CD4-positive, CD25-positive, alpha-beta regulatory T cell (primary cell): ENCODE results near the gene LARP4B. TPM values are rescaled to one million over a fixed set of nuclear protein-coding genes. Genes with fewer than 3 reads are reported as not detected.

ENCODE experiments used
- ATAC-seq, 2 donors: fragments of 150-1000 bp; cut with Tn5 transposase; one replicate each; pipeline ENCODE4 v1.10.0; 2021; ENCODE audit warnings: low read depth in 2 of 2, moderate number of reproducible peaks in 2 of 2, moderate library complexity in 1 of 2
- DNase-seq, 3 donors: peaks; one replicate each; pipeline versions ENCODE4 v3.0.0 to v3.0.0-alpha.2; 2012 to 2022; ENCODE audit warnings: mixed read lengths in 1 of 3
- H3K27ac ChIP-seq: one replicate; pipeline ENCODE4 v1.7.0; 2013; ENCODE audit warnings: mild to moderate bottlenecking, low read length; ENCODE audit not compliant: insufficient read depth, poor library complexity, severe bottlenecking
- H3K27me3 ChIP-seq: one replicate; pipeline ENCODE4 v1.7.0; 2013; ENCODE audit warnings: low read length; ENCODE audit not compliant: control insufficient read depth, insufficient read depth
- H3K36me3 ChIP-seq: one replicate; pipeline ENCODE4 v1.7.0; 2013; ENCODE audit warnings: mild to moderate bottlenecking, low read length, moderate library complexity; ENCODE audit not compliant: control insufficient read depth, insufficient read depth
- H3K4me1 ChIP-seq: 2 replicates; pipeline ENCODE4 v1.7.0; 2013; ENCODE audit warnings: mild to moderate bottlenecking, low read length; ENCODE audit not compliant: insufficient read depth, control insufficient read depth, poor library complexity, severe bottlenecking
- H3K4me3 ChIP-seq: one replicate; pipeline ENCODE4 v1.7.0; 2013; ENCODE audit warnings: low read depth, mild to moderate bottlenecking, low read length, moderate library complexity
- H3K9me3 ChIP-seq, 2 experiments: 1 replicate in 1 of 2; 2 replicates in 1 of 2; pipeline ENCODE4 v1.7.0; 2013; ENCODE audit warnings: low read length in 2 of 2, mild to moderate bottlenecking in 1 of 2, moderate library complexity in 1 of 2; ENCODE audit not compliant: control insufficient read depth in 2 of 2
- H3K27ac Mint-ChIP-seq, 3 donors: one replicate each; pipeline ENCODE4 v1.8.0; 2020 to 2022; ENCODE audit warnings: mild to moderate bottlenecking in 3 of 3, mixed read lengths in 3 of 3, moderate library complexity in 2 of 3
- H3K27me3 Mint-ChIP-seq: one replicate; pipeline ENCODE4 v1.8.0; 2022; ENCODE audit warnings: mild to moderate bottlenecking, mixed read lengths
- H3K36me3 Mint-ChIP-seq: one replicate; pipeline ENCODE4 v1.8.0; 2020; ENCODE audit warnings: mixed read lengths
- H3K4me1 Mint-ChIP-seq, 4 donors: one replicate each; pipeline ENCODE4 v1.8.0; 2020 to 2022; ENCODE audit warnings: mixed read lengths in 4 of 4, mild to moderate bottlenecking in 1 of 4
- H3K4me3 Mint-ChIP-seq, 4 donors: one replicate each; pipeline ENCODE4 v1.8.0; 2020 to 2022; ENCODE audit warnings: mild to moderate bottlenecking in 4 of 4, mixed read lengths in 4 of 4, moderate library complexity in 3 of 4
- H3K9me3 Mint-ChIP-seq, 7 donors: one replicate each; pipeline ENCODE4 v1.8.0; 2020 to 2022; ENCODE audit warnings: mixed read lengths in 7 of 7, mild to moderate bottlenecking in 3 of 7, moderate library complexity in 2 of 7
- polyA plus RNA-seq, 4 donors: library from polyadenylated mRNA; unstranded; fragments of 300-500 nt; fragmentation: Illumina TruSeq; gene quantifications; one replicate each; pipeline ENCODE4 v1.2.3, GENCODE V29; 2021
- total RNA-seq: library from RNA; stranded (reverse); gene quantifications from one replicate; pipeline ENCODE4 v1.2.3, GENCODE V29; 2022

LARP4B gene
- total and polyA plus RNA-seq, 5 donors from 2014 or later: 20.5 to 82.0 (median 30.3) TPM

GRCh38 chr10:869171-869570 is 62.3 kb downstream of the LARP4B start:
- H3K4me3 Mint-ChIP-seq: no peak overlapping the region
- H3K27ac ChIP-seq: no peak overlapping the region
- H3K9me3 Mint-ChIP-seq: no peaks in the 10 kb centered on the region
- no peak overlapping the region for H3K4me3 ChIP-seq
- peaks cover 35% of the 10 kb centered on the region for H3K36me3 ChIP-seq
- H3K4me1 Mint-ChIP-seq: peaks cover 10 to 35% (median 28%) of the 10 kb centered on the region in 4 donors
- ATAC-seq (no peak), DNase-seq (no peak)
- no peaks in the 10 kb centered on the region for H3K4me1 ChIP-seq
- peaks cover 44% of the 10 kb centered on the region for H3K36me3 Mint-ChIP-seq
- H3K27ac Mint-ChIP-seq: peak overlapping the region; percentile 10 to 66 (median 11)
- no peaks in the 10 kb centered on the region for H3K27me3 Mint-ChIP-seq
- no peaks in the 10 kb centered on the region for H3K27me3 ChIP-seq
- H3K9me3 ChIP-seq: no peaks in the 10 kb centered on the region

- peaks cover 45% of the 10 kb centered on the region for H3K36me3 Mint-ChIP-seq
- Histone ChIP-seq H3K4me3 (no peak overlapping the region), H3K27me3 (no peaks in the 10 kb centered on the region), H3K4me1 (no peaks in the 10 kb centered on the region), H3K9me3 (no peaks in the 10 kb centered on the region), H3K36me3 (peaks cover 41% of the 10 kb centered on the region), H3K27ac (no peak overlapping the region)
- DNase-seq (no peak), ATAC-seq (no peak)
- no peak overlapping the region for H3K4me3 Mint-ChIP-seq
- no peak overlapping the region for H3K27ac Mint-ChIP-seq
- H3K27me3 Mint-ChIP-seq: no peaks in the 10 kb centered on the region
- H3K9me3 Mint-ChIP-seq: no peaks in the 10 kb centered on the region
- H3K4me1 Mint-ChIP-seq: peaks cover 10 to 32% (median 25%) of the 10 kb centered on the region in 4 donors
Measured at GRCh38 chr10:867807-868206, 63.7 kb downstream of the LARP4B start.

- ATAC-seq (no peak), DNase-seq (no peak)
- H3K27me3 ChIP-seq: no peaks in the 10 kb centered on the region
- no peaks in the 10 kb centered on the region for H3K4me1 ChIP-seq
- Mint-ChIP-seq H3K4me3 (no peak overlapping the region), H3K36me3 (peaks cover 40% of the 10 kb centered on the region), H3K9me3 (no peaks in the 10 kb centered on the region), H3K27me3 (no peaks in the 10 kb centered on the region), H3K4me1 (peaks cover 10 to 25% (median 17%) of the 10 kb centered on the region in 4 donors), H3K27ac (peak overlapping the region in 2 of 3 donors; percentile 3 to 90)
- no peak overlapping the region for H3K27ac ChIP-seq
- H3K36me3 ChIP-seq: peaks cover 42% of the 10 kb centered on the region
- no peaks in the 10 kb centered on the region for H3K9me3 ChIP-seq
- no peak overlapping the region for H3K4me3 ChIP-seq
Measured at GRCh38 chr10:866577-866941, 64.9 kb downstream of the LARP4B start.

- H3K36me3 Mint-ChIP-seq: peaks cover 43% of the 10 kb centered on the region
- Histone ChIP-seq H3K27me3 (no peaks in the 10 kb centered on the region), H3K4me1 (no peaks in the 10 kb centered on the region), H3K27ac (no peak overlapping the region), H3K4me3 (no peak overlapping the region), H3K9me3 (no peaks in the 10 kb centered on the region), H3K36me3 (peaks cover 40% of the 10 kb centered on the region)
- H3K4me3 Mint-ChIP-seq: no peak overlapping the region
- no peak for DNase-seq
- H3K27ac Mint-ChIP-seq: peak overlapping the region in 2 of 3 donors; percentile 3 to 90
- H3K9me3 Mint-ChIP-seq: peaks cover 0 to 1% (median 0%) of the 10 kb centered on the region in 7 donors
- no peaks in the 10 kb centered on the region for H3K27me3 Mint-ChIP-seq
- ATAC-seq: no peak
- peaks cover 10 to 21% (median 15%) of the 10 kb centered on the region in 4 donors for H3K4me1 Mint-ChIP-seq
Measured at GRCh38 chr10:865924-866576, 65.5 kb downstream of the LARP4B start.

- no peak overlapping the region for H3K27ac ChIP-seq
- H3K27me3 ChIP-seq: no peaks in the 10 kb centered on the region
- Mint-ChIP-seq H3K27me3 (no peaks in the 10 kb centered on the region), H3K4me1 (peaks cover 4 to 19% (median 12%) of the 10 kb centered on the region in 4 donors), H3K9me3 (peaks cover 0 to 1% (median 0%) of the 10 kb centered on the region in 7 donors), H3K4me3 (no peak overlapping the region), H3K27ac (peak overlapping the region in 2 of 3 donors; percentile 53 to 90), H3K36me3 (peaks cover 39% of the 10 kb centered on the region)
- ATAC-seq (no peak), DNase-seq (no peak)
- H3K36me3 ChIP-seq: peaks cover 44% of the 10 kb centered on the region
- H3K4me3 ChIP-seq: no peak overlapping the region
- no peaks in the 10 kb centered on the region for H3K4me1 ChIP-seq
- H3K9me3 ChIP-seq: no peaks in the 10 kb centered on the region
Measured at GRCh38 chr10:865257-865656, 66.2 kb downstream of the LARP4B start.

GRCh38 chr10:860519-860918 is 71.0 kb downstream of the LARP4B start:
- Histone ChIP-seq H3K27ac (no peak overlapping the region), H3K27me3 (no peaks in the 10 kb centered on the region), H3K36me3 (peaks cover 47% of the 10 kb centered on the region), H3K4me3 (no peak overlapping the region), H3K9me3 (no peaks in the 10 kb centered on the region), H3K4me1 (no peaks in the 10 kb centered on the region)
- Mint-ChIP-seq H3K4me3 (no peak overlapping the region), H3K27ac (no peak overlapping the region), H3K4me1 (peaks cover 7 to 41% (median 19%) of the 10 kb centered on the region in 4 donors), H3K9me3 (peaks cover 0 to 1% (median 0%) of the 10 kb centered on the region in 7 donors), H3K27me3 (no peaks in the 10 kb centered on the region), H3K36me3 (peaks cover 57% of the 10 kb centered on the region)
- no peak for DNase-seq
- ATAC-seq: no peak

- no peak for DNase-seq
- Histone ChIP-seq H3K27ac (no peak overlapping the region), H3K36me3 (peaks cover 42% of the 10 kb centered on the region), H3K4me3 (no peak overlapping the region), H3K27me3 (no peaks in the 10 kb centered on the region), H3K9me3 (no peaks in the 10 kb centered on the region), H3K4me1 (no peaks in the 10 kb centered on the region)
- H3K4me3 Mint-ChIP-seq: peak overlapping the region in 1 of 4 donors; percentile 31
- H3K27me3 Mint-ChIP-seq: no peaks in the 10 kb centered on the region
- H3K9me3 Mint-ChIP-seq: peaks cover 0 to 1% (median 0%) of the 10 kb centered on the region in 7 donors
- H3K27ac Mint-ChIP-seq: peak overlapping the region in 2 of 3 donors; percentile 34 to 90
- ATAC-seq: peak in 1 of 2 donors; percentile 20
- peaks cover 65% of the 10 kb centered on the region for H3K36me3 Mint-ChIP-seq
- H3K4me1 Mint-ChIP-seq: peaks cover 11 to 61% (median 33%) of the 10 kb centered on the region in 4 donors
Measured at GRCh38 chr10:856416-857157, 74.9 kb downstream of the LARP4B start.
